ENCODE data around the gene PLD1. TPM values are rescaled to one million over a fixed set of nuclear protein-coding genes. Genes with fewer than 3 reads are reported as not detected.

The PLD1 gene
- total and polyA plus RNA-seq, 10 of the 15 experiments (the other 5 are each of a cell fraction or from before 2014, with no cell fraction given), result 2.9 to 108 (median 3.6) TPM

GRCh38 chr3:171710359-171710758, 99.9 kb downstream of the PLD1 start (continued):
- no peak for TF ChIP-seq MYC (IDR thresholded peaks at IDR 0.05; ENCODE audit: insufficient read depth, insufficient read length, insufficient replicate concordance, low read length, severe bottlenecking)
- no peak for TF ChIP-seq EP300 (IDR thresholded peaks at IDR 0.05; ENCODE audit: borderline replicate concordance in 1 of 2, control insufficient read depth in 1 of 2, low read depth in 2 of 2, low read length in 2 of 2)
- no peak for TF ChIP-seq BCLAF1 (IDR thresholded peaks at IDR 0.05)
- no peak for TF ChIP-seq BHLHE40 (IDR thresholded peaks at IDR 0.05; ENCODE audit: borderline replicate concordance in 1 of 2, low read depth in 2 of 2, low read length in 1 of 2)
- no peak for TF ChIP-seq HSF1 (IDR thresholded peaks at IDR 0.05; ENCODE audit: low read depth, low read length)
- no peak for TF ChIP-seq CEBPZ (IDR thresholded peaks at IDR 0.05; ENCODE audit: low read depth, low read length)
- TF ChIP-seq ZNF207 (IDR thresholded peaks at IDR 0.05; ENCODE audit: borderline replicate concordance), result no peak
- TF ChIP-seq ETV6 (conservative IDR thresholded peaks at IDR 0.05 in 1 of 2, IDR thresholded peaks at IDR 0.05 in 1 of 2; ENCODE audit: borderline replicate concordance in 1 of 2, low read depth in 1 of 2), result no peak
- no peak for TF ChIP-seq POU2F2 (IDR thresholded peaks at IDR 0.05; ENCODE audit: borderline replicate concordance, low read depth, low read length)
- TF ChIP-seq SMAD1 (IDR thresholded peaks at IDR 0.05; ENCODE audit: low read depth, partially characterized antibody), result no peak

All from GM12878 (cell line).